ENCODE data around the gene DNAH2.

GRCh38 chr17:7782240-7782639 is 64.7 kb downstream of the DNAH2 start:
- no peak for TF ChIP-seq NFE2L1 (tag; IDR thresholded peaks at IDR 0.05; ENCODE audit: borderline replicate concordance, low read depth)
- TF ChIP-seq EZH2 (IDR thresholded peaks at IDR 0.05; ENCODE audit: borderline replicate concordance, low read depth, low read length): no peak
- TF ChIP-seq SRSF7 (optimal IDR thresholded peaks at IDR 0.05; ENCODE audit: low read depth, low read length): no peak
- no peak for TF ChIP-seq TAF1 (IDR thresholded peaks at IDR 0.05; ENCODE audit: control insufficient read depth, extremely low read depth, insufficient read depth, low read length, severe bottlenecking)
- no peak for TF ChIP-seq IFI16 (CRISPR knock-in tag; IDR thresholded peaks at IDR 0.05)
- no peak for TF ChIP-seq CTCF (IDR thresholded peaks at IDR 0.05 in 2 of 3, conservative IDR thresholded peaks at IDR 0.05 in 1 of 3; ENCODE audit: insufficient read depth in 2 of 3, low read depth in 1 of 3, low read length in 3 of 3)
- no peak for TF ChIP-seq ZNF395 (CRISPR knock-in tag; IDR thresholded peaks at IDR 0.05)
- TF ChIP-seq PKNOX1 (IDR thresholded peaks at IDR 0.05): no peak
- no peak for TF ChIP-seq ZNF512 (tag; IDR thresholded peaks at IDR 0.05)
- no peak for TF ChIP-seq REST (IDR thresholded peaks at IDR 0.05; ENCODE audit: borderline replicate concordance)
- TF ChIP-seq REST (CRISPR knock-in tag; IDR thresholded peaks at IDR 0.05; ENCODE audit: low read depth): no peak
- TF ChIP-seq CHD2 (IDR thresholded peaks at IDR 0.05; ENCODE audit: low read depth, low read length): no peak
- no peak for TF ChIP-seq RB1 (IDR thresholded peaks at IDR 0.05; ENCODE audit: low read depth)
- no peak for TF ChIP-seq HCFC1 (IDR thresholded peaks at IDR 0.05; ENCODE audit: low read depth, low read length)
- TF ChIP-seq RAD21 (CRISPR knock-in tag; conservative IDR thresholded peaks at IDR 0.05 in 1 of 2, IDR thresholded peaks at IDR 0.05 in 1 of 2): no peak

Measured in K562 (cell line).